Esophagus muscularis mucosa (tissue), 3 donors: Measurements from ENCODE around the gene SLC25A10.

Experiments
- POLR2AphosphoS5 ChIP-seq, 2 donors: sonication (generic); formaldehyde crosslinking; IDR thresholded peaks; one replicate each; pipeline ENCODE4 v1.6.1; 2017; ENCODE audit warnings: antibody characterized with exemption in 2 of 2
- TF ChIP-seq, protein P1 (sequence below), 3 experiments: fragments of 200-600 bp in 2 of 3; fragments of 450-650 bp in 1 of 3; sonication (generic) in 2 of 3; IDR thresholded peaks; one replicate each; pipeline ENCODE4 v1.5.1; 2017 to 2019; ENCODE audit warnings: antibody characterized with exemption in 3 of 3, mild to moderate bottlenecking in 2 of 3, moderate library complexity in 1 of 3

DNA sequence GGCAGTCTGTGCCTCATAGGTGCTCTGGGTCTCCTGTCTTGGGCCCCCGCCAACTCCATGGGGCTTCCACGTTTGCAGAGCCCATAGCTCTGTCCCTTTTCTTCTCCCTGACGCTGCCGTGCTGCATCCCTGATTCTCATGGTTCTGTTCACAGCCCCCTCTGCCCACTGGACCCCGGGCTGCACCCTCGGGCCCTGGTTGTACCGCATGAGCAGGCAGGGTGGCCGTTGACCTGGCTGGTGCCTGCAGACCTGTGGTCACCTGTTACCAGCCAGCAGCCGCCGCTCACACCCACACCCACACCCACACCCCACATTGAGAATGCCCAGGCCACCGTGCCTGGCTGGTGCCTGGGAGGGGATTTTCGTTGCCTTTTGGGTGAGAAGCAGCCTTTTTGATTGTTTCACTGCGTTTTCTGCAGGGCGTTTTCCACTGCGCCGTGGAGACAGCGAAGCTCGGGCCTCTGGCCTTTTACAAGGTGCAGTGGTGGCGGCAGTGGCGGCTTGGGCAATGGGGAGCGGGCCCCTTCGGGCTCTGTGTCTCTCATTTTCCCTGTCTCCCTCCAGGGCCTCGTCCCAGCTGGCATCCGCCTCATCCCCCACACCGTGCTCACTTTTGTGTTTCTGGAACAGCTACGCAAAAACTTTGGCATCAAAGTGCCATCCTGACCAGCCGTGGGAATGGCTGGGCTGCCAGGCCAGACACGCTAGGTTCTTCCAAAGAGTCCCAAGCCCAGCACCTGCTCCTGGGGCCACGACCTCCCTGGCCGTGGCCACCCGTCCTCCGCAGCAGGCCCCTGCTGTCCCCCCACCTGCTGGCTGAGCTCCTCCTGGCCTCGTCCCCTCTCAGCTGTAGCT is 7.6 kb downstream of the SLC25A10 start:
- TF ChIP-seq, protein P1, sequence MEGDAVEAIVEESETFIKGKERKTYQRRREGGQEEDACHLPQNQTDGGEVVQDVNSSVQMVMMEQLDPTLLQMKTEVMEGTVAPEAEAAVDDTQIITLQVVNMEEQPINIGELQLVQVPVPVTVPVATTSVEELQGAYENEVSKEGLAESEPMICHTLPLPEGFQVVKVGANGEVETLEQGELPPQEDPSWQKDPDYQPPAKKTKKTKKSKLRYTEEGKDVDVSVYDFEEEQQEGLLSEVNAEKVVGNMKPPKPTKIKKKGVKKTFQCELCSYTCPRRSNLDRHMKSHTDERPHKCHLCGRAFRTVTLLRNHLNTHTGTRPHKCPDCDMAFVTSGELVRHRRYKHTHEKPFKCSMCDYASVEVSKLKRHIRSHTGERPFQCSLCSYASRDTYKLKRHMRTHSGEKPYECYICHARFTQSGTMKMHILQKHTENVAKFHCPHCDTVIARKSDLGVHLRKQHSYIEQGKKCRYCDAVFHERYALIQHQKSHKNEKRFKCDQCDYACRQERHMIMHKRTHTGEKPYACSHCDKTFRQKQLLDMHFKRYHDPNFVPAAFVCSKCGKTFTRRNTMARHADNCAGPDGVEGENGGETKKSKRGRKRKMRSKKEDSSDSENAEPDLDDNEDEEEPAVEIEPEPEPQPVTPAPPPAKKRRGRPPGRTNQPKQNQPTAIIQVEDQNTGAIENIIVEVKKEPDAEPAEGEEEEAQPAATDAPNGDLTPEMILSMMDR (IDR thresholded peaks at IDR 0.05), result no peak
- no peak for TF ChIP-seq POLR2AphosphoS5 (IDR thresholded peaks at IDR 0.05)
